H54 (cell line): ENCODE results near the gene P2RY13.

Source experiments
- DNase-seq: peaks from one replicate; pipeline ENCODE4 v3.0.0; 2011; ENCODE audit warnings: low spot score, mixed read lengths; ENCODE audit not compliant: insufficient read length
- FAIRE-seq: peaks from 3 replicates; lab custom pipeline; 2011; peaks lifted over from hg19 to GRCh38; lab: Jason Lieb, UNC
- POLR2A ChIP-seq: IDR thresholded peaks from 2 replicates; pipeline ENCODE4 v1.6.1; 2011; ENCODE audit warnings: low read depth, mild to moderate bottlenecking, low read length

Gene P2RY13

GRCh38 chr3:151315136-151315535 is 14.2 kb downstream of the P2RY13 start:
- DNase-seq = no peak
- TF ChIP-seq POLR2A = no peak
- peak; percentile 57 for FAIRE-seq

DNA sequence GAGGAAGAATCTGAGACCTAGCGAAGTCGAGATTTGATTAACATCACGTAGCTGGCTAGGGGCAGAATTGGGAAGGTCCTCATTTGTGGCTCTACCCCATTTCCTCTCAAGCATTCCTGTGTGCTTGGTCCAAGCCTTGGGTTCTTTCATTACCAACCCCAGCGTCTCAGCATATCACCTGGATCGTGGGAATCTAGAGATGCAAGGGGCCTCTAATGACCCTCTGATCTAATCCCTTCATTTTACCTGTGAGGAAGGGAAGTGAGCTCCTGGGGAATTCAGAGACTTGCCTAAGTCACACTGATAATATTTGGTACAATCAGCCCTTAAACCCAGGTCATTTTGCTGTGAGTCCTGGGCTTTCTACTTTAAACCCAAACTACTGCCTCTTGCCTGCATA is 14.8 kb downstream of the P2RY13 start:
- no peak for TF ChIP-seq POLR2A
- FAIRE-seq (no peak), DNase-seq (no peak)

DNA sequence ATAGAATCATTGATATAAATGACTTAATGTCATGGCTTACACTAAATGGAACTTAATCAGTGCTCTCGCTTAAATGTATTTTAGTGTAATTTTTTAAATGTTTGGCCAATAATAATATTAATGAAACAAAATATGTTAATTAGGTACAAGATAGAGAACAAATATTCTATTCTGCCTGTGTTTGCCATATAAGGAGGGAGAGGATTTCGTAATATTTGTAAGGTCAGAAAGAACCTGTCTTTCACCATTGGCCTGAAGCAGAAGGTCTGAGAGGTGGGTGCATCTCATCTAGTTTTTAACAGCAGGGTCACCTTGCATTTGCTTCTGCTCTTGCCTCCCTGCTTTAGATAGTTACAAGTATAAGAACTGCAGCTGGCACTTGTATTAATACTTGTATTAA is 15.2 kb downstream of the P2RY13 start:
- DNase-seq (no peak), FAIRE-seq (no peak)
- no peak for TF ChIP-seq POLR2A

DNA sequence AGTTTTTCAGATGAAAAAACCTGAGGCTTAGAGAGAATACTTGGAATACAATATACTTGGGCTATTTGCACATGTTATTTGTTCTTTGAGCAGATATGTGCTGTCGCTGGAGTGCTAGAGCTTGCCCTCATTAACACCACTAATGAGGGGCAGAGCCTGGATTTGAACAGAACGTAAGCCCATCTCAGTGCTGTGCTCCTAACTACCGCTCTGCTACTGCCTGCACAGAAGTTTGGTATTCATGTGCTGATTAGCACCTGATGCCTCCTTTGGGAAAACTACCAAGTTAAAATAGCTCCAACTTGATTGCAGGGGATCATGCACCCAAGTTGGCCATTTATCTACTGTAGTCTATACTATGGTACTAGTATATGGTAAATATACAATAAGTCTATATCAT is 16.4 kb downstream of the P2RY13 start:
- FAIRE-seq (no peak), DNase-seq (no peak)
- no peak for TF ChIP-seq POLR2A

DNA sequence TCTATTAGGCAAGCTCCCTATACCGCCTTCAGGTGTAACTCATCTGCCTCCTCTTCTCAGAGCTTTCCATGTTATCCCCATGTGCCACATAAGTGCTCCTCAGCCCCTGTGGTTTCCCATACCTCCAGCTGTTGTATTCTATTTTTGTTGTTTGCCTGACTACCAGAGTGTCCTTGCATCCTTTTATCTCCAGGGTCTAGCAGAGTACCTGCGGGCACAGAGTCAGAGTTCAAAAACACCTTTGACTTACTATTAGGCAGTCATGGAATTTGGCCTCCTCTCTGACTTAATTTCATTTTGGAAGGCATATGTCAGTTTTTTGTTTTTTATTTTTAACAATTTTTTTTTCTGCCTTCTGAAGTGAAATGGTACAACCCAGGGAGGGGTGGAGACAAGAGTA is 19.8 kb downstream of the P2RY13 start:
- no peak for TF ChIP-seq POLR2A
- FAIRE-seq = no peak
- DNase-seq = no peak

GRCh38 chr3:151307583-151308488 is 21.5 kb downstream of the P2RY13 start:
- DNase-seq = no peak
- no peak for FAIRE-seq
- no peak for TF ChIP-seq POLR2A

GRCh38 chr3:151307131-151307530 is 22.2 kb downstream of the P2RY13 start:
- FAIRE-seq (peak; percentile 11), DNase-seq (no peak)
- TF ChIP-seq POLR2A = no peak

- TF ChIP-seq POLR2A = no peak
- FAIRE-seq (no peak), DNase-seq (no peak)
Measured at GRCh38 chr3:151306168-151306810, 23.1 kb downstream of the P2RY13 start.

DNA sequence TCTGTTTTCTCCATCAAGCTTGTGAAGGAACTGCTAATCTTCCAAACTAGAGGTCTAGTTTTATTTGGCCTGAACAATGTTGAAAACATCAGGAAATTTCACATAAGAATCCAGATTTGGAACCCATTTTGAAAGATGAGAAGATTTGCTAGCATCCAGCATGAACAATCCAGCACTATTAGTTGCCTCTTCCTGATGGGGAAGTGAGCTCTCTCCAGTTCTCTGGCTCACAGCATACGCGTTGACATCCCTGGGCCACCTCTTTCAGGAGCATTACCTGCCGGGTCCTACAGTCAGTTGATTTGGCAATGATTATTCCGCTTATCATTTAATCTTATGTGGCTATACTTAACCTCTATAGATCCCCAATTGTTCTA is 23.6 kb downstream of the P2RY13 start:
- no peak for TF ChIP-seq POLR2A
- FAIRE-seq (no peak), DNase-seq (no peak)

- peak; percentile 57 for DNase-seq
Measured at GRCh38 chr3:151305060-151305774, 24.1 kb downstream of the P2RY13 start.

GRCh38 chr3:151303751-151304150 is 25.6 kb downstream of the P2RY13 start:
- DNase-seq = no peak
- FAIRE-seq = no peak
- TF ChIP-seq POLR2A = no peak

More at GRCh38 chr3:151305060-151305774, 24.1 kb downstream of the P2RY13 start:
- FAIRE-seq = peak; percentile 99
- no peak for TF ChIP-seq POLR2A

- peak; percentile 92 for FAIRE-seq
- DNase-seq = peak; percentile 4
- no peak for TF ChIP-seq POLR2A
Measured at GRCh38 chr3:151301787-151302186, 27.6 kb downstream of the P2RY13 start.

- DNase-seq (no peak), FAIRE-seq (peak; percentile 11)
- TF ChIP-seq POLR2A = no peak
Measured at GRCh38 chr3:151300539-151300938, 28.8 kb downstream of the P2RY13 start.

DNA sequence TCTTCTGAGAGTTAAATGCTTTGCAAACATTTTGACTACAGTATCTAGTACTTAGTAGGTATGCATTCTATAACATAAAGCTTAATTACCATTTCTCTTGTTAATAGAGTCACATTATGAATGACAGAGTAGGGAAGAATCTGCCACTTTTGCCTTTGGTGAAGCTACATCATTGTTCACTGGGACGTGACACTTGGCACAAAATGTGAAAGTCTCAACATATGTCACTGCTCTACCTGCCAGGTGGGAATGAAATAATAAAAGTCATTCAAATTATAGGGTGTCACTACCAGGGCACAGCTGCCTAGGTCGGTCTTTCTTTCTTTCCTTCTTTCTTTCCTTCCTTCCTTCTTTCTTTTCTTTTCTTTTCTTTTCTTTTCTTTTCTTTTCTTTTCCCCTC is 30.3 kb downstream of the P2RY13 start:
- FAIRE-seq (no peak), DNase-seq (no peak)
- TF ChIP-seq POLR2A = no peak
